NK-92 (cell line): ENCODE measurements around the gene DCD.
"Not testable (repeated sequence)": the region's sequence is repeated elsewhere in the genome, so short reads cannot be mapped to it uniquely, and the experiment has no call there.

ENCODE experiments used
- DNase-seq: peaks from one replicate; lab custom pipeline; 2025; ENCODE audit not compliant: unreplicated experiment; lab: John Stamatoyannopoulos, UW

Gene DCD, protein sequence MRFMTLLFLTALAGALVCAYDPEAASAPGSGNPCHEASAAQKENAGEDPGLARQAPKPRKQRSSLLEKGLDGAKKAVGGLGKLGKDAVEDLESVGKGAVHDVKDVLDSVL

DNA sequence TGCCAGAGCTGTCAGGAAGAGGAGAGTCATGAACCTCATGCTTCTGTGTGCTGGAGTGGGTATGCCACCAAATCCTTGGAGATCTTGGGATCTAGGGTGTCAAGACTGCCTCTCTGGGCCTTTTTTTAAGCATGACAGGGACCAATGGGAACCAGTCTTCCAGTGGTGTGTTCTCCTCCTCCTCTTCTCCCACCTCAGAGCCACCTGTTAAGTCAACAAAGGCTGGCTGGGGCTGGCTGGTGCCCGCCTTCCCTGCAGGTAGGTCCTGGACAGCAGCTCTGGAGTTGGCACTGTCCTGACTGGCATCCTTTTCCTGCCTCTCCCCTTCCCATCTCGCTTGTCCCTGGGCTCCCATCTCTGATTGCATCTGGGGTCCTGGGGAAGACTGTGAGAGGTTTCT, at the start of gene DCD:
Gene DCD, minus strand, starts transcription at position 101 of the 400 bp plus-strand sequence. Its CDS starts 62 bp downstream, at position 39.
- DNase-seq = no peak

DNA sequence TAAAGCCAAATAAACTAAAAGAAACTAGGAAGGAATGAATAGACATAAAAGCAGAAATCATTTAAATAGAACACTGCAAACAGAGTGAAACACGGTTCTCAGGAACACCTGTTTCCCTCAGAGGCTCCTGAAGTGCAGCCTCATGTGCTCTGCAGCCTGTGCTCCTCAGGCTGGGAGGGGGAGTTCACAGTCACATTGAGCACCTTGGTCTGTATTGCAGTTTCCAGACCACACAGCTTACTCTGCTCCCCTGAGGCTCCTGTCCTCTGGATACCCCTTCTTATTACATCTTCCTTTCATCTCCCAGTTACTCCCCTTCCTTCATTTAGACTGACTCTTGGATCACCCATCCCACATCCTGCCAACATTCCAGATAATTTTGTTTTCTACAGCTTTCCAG, 49.7 kb upstream of the DCD start:
- DNase-seq = no peak

DNA sequence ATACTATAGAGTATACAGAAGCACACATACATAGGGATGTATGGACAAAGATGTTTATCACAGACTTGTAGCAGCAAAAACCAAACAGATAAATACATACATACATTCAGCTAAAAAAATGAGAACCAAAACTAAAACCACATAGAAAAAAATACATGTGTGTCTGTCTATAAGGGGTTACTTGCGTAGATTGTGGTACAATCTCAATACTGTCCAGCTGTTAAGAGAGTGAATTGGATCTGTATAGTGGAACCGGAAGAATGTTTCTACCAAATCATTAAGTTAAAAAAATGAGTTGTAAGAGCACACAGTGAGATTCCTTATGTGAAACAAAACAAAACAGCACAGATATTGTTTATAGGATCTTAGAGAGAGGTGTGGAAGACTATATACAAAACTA, 44.2 kb upstream of the DCD start:
- DNase-seq = no peak

DNA sequence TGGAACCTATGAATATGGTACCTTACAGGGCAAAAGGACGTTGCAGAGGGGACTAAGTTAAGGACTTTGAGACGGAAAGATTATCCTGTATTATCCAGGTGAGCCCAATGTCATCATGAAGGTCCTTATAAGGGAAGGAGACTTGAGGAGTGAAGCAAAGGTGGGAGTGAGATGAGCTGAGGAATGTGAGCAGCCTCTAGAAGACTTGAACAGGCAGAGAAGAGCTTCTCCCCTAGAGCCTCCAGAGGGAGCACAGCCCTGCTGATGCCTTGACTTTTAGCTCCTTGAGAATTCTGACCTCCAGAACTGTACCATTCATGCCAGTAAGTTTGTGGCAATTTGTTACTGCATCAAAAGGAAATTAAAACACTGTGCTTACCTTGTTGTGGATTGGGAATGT, 41.8 kb upstream of the DCD start:
- DNase-seq = no peak

DNA sequence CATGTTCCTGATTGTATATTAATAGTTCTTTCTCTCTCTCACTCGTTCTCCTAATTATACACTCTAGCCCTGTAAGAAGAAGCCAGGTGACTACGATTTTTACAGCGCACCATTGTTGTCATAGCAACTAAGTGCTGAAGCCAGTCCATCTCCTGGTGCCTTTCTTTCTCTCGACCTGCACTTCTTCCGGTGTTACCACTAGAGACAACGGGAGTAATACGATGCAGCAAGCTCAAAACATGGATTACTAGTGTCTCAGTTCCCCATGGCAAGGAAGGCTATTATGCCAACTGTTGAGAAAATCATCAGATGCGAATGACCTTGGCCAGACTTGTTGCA, 40.8 kb upstream of the DCD start:
- no peak for DNase-seq

DNA sequence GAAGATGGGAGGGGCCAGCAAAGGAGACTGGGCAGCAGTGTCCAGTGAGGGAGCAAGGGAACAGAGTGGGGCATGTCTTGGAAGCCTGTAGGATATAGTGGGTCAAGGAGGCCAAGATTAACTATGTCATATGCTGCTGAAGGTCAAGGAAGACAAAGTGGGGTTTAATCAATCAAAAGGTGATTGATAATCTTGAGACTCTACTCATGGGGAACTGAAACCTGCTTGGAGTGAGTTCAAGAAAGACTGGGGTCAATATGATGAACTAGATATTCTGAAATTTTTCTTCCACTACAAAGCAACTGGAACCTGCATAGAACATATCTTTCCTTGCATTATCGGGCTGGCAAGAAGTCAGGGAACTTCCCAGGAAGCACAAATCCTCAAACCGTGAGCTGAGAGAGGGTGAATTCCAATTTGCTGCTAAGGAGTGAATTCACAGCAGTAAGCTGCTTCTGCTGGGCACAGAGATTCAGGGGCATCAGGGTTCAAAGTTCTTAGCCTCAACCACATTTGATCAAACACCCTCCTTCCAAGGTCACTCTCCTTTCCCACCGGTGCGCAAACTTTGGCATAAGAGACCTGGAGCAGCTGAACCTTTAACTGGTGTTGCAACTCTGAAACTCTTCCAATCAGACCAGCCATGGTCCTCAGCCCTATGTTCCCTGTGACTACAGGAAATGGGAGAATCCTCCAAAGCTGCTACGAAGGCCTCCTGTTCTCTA, 40.3 kb upstream of the DCD start:
- no peak for DNase-seq

DNA sequence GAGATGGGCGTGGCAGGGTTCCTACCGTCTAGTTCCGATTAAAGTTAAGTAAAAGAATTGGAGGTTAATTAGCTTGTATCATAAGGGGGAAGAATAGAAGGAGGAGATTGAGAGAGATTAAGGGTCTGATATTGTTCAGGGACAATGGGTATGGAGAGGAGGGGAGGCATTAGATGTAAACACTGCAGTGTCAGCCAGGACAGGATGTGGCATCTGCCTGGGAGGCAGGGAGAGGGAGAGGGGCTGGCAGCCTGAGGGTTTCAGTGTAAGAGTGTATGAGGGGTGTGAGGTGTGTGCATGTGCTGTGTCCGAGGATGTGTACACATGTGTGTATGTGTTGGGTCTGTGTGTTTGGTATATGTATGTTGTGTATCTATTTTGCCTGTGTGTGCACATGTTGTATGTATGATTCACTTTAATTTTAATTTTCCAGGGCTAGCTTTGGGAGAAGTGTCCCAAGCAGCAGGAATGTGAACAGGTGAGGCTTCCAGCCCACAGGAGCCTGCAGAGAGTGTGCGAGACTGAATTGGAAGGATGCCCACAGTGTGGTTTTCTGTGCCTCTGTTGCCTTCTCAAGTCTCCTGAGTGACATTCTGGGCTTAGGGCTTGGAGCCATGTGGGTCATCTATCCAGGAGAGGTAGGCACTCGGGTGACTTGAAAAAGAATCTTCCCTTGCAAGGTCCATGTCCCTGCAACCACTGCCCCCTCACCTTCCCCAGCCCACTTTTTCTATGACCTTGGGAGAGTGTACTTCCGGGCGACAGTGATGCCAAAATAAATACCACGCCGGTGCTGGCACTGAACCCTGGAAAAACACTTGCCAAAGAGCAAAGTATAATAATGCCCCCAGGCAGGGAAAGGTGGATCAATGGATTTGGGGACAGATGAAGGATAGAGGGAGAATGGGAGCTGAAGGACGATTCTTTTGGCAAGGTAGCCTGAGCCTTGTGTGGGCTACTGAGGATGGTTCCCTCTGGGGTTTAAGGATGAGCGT, 36.8 kb upstream of the DCD start:
- no peak for DNase-seq

DNA sequence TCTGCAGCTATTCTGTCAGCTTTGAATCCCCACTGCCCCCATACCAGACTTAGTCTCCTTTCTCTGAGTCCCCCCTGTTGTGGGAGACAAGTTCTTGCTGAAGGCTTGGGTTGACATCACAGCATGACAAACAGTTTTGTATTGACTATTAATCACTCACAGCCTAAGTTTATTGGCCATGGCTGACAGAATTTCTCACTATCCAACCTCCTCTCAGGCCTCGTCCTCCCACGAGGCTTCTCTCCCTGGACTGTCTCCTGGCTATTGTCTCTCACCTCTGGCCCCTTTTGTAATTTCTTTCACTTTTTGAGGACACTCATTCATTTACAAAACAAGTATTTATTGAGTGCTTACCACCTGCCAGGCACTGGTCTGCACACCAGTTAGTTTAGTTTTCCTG, 35.2 kb upstream of the DCD start:
- no peak for DNase-seq

DNA sequence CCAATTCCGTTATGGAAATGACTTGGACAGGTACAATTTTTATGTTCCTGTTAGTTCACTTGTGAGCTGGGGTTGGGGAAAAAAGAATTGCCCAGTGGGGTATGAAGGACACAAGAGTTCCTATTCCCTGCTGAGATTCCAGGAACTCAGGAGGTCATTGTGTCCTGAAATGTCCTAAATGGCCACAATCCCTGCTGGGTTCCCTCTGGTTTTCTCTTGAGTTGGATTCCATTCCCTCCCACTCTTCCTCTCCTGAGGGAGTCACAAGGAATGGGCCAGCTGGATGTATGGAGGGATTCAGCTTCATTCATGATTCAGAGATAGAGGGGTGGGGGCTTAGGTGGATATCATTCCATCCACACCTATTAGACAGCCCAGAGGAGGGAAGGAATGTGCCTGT, 34.5 kb upstream of the DCD start:
- DNase-seq = no peak

DNA sequence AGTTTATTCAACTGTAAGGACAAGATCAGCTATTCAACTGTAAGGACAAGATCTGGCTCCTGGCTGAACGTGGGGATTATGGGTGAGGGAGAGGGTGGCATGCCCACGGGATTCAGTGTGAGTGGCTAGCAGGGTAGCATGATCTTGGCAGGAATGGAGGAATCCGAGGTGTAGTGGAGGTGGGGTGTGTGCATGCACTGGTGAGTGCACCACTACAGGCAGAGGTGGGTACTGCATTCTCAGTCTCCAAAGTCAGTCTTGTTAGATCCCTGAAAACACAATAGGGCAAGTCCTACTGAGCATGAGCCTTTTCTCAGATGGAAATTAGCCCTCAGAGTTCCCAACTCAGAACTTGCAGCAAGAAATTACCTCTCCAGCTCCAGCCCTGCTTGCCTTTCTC, 32.2 kb upstream of the DCD start:
- no peak for DNase-seq

DNA sequence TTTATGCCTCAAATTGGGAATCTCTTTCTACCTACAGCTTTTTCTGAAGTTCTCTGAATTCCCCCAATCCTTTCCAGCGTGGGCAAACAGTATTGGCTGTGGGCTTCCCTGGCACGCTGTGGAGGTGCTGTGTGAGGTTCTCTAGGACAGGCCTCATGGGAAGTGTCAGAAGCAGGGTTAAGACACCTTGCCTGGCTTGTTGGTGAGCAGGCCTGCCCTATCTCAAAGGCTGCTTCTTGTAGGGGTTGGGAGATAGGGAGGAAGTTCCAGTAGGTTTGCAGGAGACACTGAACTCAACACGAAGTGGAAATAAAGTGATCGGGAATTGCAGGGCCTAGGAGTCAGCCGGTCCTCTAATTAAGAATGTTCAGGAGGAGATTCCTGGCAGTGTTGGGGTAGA, 30.0 kb upstream of the DCD start:
- DNase-seq = no peak

DNA sequence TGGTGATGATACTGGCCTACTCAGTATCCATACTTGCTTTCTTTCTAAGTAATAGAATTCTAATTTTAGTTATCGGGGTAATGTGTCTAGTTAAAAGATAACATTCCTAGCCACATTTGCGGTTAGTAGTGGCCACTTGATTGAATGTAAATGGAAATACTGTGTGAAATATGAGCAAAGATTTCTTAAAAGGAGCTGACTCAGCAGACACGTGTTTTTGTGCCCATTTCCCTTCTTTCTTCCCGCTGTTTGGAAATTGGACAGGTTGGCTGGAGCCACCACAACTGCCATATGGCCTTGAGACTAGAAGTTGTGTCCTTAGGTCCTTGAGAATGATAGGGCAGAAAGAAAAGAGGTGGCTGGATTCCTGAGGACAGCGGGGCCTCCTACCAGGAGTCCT, 19.8 kb upstream of the DCD start:
- DNase-seq = no peak

DNA sequence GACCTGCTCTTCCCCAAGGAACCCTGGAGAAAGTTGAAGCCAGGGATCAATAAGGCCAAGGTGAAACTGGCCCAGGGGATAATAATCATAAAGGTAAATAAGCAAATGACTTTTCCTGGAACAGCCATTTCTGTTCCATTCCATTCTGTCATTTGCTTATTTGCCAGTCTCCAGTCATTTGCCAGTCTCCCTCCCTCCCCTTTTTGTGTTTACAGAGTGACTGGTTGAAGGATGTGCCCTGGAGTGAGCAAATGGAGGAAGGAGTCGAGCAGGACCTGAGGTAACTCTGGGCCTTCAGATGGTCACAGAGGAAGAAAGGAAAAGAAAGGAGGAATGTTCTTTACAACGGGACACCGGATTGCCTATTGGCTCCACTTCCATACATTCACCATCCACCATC, 17.8 kb upstream of the DCD start:
- DNase-seq = no peak

DNA sequence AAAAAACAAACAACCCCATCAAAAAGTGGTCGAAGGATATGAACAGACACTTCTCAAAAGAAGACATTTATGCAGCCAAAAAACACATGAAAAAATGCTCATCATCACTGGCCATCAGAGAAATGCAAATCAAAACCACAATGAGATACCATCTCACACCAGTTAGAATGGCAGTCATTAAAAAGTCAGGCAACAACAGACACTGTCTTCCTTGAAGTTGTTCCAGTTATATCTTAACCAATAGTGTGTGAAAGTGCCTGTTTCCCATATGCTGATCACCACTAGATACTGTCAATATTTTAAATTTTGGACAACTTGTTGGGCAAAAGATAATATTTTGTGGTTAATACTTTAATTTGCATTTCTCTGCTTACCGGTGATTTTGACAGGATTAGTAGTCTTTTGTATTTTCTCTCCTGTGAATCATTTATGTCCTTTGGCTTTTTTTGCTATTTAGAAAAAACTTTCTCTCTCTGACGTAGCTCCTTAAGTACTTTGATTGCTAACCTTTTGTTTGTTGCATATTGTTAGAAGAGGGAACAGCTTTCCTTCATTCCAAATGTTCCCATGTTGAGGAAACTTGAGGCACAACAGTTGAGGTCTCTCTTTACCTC, 17.0 kb upstream of the DCD start:
- not testable (repeated sequence) for DNase-seq

DNA sequence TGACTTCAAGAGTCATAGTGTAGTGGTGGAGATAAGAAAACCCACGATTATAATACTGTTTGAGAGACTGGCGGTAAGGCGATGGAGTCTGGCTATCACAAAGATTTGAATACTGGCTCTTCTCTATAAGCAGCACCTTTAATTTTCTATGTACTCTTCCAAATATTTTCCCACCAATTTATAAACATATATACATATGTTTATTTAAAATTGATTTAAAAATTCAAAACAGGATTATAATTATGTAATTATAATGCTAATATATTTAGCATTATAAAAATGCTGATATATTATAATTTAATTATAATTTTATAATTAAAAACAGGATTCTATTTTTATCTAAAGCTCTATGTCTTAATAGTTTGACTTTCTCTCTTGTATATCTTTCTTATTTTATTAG, 15.4 kb upstream of the DCD start:
- no peak for DNase-seq

DNA sequence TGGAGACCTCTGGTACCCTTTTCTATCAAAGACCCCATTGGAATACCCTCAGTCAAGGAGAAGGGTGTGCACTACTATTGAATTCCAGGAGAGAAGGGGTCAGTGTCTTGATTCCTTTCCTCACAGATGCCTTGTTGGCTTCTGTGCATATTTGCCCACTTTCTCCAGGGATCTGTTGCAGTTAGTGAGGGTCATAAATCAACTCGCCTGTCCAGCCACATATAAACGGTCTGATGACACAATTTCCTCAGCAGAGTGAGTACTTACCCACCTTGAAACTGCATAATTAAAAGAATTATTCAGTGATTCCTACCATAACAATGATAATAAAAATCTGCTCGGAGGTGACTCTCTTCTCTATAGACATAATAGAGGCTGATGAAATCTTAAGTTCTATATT, 13.9 kb upstream of the DCD start:
- no peak for DNase-seq

DNA sequence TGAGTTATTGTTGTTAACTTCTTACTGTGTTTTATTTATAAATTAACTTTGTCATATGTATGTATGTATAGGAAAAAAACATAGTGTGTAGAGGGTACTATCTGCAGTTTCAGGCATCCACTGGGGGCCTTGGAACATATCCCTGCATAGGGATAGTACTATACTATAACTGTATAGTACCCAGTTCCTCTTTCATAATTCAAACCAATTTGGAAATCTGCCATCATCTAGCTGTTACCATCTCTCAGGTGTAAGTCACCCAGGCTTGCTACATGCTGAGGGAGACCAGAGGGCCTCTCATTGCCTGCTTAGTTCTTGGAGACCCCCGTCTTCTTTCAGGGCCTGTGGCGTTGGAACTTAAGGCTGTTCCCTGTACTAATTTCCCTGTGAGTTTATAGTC, 12.9 kb upstream of the DCD start:
- DNase-seq = no peak

DNA sequence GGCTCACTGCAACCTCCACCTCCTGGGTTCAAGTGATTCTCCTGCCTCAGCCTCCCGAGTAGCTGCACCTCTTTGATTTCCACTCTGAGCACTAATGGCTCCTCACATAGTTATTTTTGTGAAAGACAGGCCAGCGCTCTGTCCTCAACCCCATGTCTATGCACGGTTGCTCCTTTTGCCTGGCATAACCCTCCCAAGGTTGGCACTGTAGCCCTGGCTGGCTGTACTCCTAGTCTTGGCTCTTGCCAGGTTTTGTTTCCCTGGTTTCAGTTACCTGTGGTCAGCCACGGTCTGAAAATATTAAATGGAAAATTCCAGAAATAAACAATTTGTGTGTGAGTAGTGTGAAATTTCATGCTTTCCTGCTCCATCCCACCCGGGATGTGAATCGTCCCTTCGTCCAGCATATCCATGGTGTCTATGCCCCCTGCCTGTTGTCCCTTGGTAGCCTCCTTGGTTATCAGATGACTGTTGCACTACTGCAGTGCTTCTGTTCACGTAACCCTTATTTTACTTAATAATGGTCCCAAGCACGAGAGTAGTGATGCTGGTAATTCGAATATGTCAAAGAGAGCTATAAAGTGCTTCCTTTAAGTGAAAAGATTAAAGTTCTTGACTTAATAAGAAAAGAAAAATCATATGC, 12.3 kb upstream of the DCD start:
- DNase-seq = no peak

DNA sequence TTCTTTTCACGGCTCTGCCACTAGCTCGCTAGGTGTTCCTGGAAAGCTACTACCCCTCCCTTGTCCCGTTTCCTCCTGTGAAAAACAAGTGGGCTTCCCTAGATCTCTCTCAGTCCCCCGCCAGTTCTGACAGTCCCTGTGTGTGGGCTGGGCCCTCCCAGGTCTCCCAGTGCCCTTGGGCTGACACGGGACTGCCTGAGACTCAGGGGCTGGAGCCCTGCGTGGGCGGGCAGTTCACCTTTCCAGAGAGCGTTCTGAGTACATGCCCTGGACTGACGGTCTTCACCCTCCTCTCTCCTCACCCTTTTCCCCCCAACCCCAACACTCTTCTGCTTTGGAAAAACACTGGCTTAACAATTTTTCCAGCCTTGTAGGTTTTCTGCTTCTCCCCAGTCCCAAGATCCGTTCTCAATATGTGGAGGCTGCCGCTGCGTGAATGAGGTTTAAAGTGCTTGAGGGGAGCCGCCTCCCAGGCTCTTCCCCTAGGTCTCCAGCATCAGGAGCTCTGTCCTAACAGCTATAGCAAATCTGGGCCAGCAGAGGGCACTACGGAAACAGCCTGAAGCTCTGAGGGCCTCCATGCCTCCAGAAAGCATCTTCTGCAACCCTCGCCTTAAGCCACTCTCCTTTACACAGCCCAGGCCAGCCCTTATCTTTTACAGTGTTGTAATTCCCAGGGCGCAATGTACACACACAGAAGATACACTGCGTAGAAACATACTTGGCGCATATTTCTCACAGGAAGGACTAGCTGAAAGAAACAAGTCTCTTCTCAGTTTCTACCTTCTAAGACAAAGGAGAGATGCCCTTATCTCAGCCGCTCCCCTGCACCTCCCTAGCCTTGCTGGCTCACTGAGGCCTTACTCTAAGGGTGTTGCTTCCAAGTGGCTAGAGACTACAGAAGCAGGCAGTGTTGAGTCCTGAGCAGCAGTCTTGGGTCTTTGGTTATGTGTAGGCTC, 10.4 kb upstream of the DCD start:
- DNase-seq = no peak

DNA sequence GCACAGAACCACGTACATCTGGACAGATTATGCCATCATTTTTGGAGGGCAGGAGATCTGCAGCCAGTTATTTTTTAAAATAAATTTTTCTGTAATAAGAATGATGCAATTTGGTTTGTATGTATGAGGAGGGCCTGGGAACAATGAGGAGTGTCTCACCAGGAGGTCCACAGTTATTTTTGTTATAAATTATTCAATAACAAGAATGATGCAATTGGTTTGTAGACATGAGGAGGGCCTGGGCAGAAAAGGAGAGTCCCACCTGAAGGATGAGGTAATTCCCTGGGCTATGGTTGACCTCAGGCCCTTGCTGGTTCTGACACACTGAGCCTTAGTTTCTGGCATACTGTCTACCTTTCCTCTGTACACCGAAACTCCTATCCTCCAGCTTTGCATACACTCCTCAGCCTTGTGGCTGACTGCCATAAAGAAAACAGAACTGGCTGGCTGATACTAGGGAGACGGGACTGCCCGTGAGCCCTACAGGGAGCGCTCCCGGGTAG, 9.0 kb upstream of the DCD start:
- DNase-seq = no peak
